ENCODE results near the gene SLC36A3. TPM values are rescaled to one million over a fixed set of nuclear protein-coding genes. Genes with fewer than 3 reads are reported as not detected.
"Not testable (repeated sequence)": the region's sequence is repeated elsewhere in the genome, so short reads cannot be mapped to it uniquely, and the experiment has no call there.

The SLC36A3 gene
- total RNA-seq, 2 donors from 2014 or later, result not detected

DNA sequence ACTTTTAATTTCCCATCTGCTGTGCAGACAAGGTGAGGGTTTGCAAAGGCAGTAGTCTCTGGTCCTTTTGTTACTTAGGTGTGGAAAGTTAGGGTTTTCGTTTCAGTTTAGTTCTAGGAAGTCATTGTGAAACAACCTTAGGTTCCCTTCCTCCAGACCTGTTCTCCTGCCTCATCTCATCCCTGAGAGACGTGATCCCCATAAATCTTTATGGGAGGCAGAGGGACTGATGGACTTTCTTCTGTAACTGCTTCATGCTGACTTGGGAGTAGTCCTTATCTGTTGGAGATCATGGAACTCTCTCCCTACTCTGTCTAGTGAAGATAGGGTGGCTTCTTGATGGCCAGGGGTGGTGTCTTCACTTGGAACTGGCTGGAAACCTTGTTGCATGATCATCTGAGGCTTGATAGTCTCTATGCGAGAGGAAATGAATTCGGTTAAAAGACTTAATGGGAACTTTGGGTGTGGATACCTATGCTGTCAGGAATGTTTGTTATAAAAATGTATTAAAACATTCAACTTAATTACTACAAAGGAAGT lies 57.8 kb downstream of the SLC36A3 start:
- ATAC-seq (no peak), DNase-seq (no peak)
- intact Hi-C loops (cut with DNase I), result no loop called here

DNA sequence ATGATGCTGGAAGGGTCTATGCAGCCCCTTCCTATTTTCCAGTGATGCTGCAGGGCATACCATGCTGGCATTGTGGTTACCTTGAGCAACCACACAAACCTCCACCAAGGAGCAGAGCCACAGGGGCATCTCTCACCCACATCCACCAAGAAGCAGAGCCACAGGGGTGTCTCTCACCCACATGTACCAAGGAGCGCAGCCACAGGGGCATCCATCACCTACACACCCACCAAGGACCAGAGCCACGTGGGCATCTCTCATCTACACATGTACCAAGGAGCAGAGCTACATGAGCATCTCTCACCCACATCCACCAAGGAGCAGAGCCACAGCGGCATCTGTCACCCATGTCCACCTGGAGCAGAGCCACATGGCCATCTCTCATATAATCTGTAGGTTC lies 59.4 kb downstream of the SLC36A3 start:
- intact Hi-C loops (cut with DNase I), result loop anchor here in 1 of 2 donors (5.0 kb wide), 1 partner anchor 117 kb away; no protein-coding TSS in a partner anchor
- no peak for DNase-seq
- no peak for ATAC-seq

DNA sequence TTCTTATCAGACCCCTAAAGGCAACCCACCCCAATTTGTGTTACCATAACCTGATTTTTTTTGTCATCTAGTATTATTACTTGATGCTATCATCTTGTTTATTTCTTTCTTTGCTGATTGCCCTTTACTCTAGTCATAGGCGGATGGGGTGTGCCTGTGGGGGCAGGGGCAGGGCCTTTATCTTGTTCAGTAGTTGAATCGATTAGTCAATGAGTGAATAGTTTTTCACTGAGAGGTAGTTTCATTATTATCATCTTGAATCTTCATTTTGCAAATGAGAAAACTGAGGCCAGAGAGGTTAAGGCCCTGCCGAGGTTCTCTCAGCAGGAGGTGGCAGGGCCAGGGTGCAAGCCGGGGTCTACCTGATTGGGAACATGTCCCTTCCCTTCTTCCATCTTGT lies 60.0 kb downstream of the SLC36A3 start:
- intact Hi-C loops (cut with DNase I), result loop anchor here in 1 of 2 donors (5.0 kb wide), 1 partner anchor 116 kb away; no protein-coding TSS in a partner anchor
- ATAC-seq, result no peak

DNA sequence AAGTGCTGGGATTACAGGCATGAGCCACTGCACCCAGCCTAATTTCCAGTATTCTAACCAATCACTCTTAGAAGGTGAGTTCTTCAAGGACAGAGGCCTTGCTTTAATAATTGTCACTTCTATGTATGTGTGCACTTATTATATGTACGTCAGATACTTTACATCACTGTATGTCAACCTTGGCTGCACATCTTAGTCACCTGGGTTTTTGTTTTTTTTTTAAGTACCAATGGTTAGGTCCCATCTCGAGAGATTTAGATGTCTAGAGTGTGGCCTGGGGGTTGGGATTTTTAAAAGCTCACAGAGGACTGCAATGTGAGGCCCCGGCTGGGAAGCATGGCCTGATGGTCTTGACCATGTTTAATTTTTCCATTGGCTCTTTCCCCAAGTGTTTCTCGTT lies 60.4 kb downstream of the SLC36A3 start:
- ATAC-seq, result no peak
- intact Hi-C loops (cut with DNase I), result loop anchor here in 1 of 2 donors (5.0 kb wide), 1 partner anchor 116 kb away; no protein-coding TSS in a partner anchor
- no peak for DNase-seq

More for the DNA sequence above, 60.0 kb downstream of the SLC36A3 start:
- DNase-seq, result no peak

DNA sequence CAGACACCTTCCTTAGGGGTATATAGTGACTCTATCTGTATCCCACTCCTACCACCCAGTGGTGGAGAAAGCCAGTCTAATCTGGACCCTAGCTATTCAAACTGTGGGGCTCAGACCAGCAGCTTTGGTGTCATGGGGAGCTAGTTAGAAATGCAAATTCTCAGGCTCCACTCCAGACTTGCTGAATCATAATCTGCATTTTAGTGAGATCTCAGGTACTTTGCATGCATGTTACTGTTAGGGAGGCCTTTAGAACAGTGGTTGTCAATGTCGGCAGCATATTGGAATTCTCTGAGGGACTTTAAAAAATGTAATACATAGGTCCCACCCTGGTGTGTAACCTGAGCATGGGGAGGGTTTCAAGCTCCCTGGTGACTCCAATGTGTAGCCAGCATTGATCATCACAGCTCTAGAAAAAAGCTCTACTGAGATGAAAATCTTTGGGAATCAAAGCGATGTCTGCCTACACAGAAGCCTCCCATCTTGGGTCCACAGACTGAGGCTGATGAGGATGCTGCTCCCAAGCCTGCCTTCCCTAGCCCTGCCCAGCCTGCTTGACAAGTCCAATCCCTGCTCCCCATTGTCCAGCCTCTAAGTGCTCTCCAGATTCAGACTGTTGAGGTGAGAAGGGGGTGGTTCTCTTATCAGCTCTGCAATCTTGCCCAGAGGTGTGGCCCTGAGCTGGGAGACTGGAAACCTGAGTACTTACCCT lies 62.5 kb downstream of the SLC36A3 start:
- intact Hi-C loops (cut with DNase I), result loop anchor here in 1 of 2 donors (5.0 kb wide), 1 partner anchor 114 kb away; no protein-coding TSS in a partner anchor
- no peak for DNase-seq
- ATAC-seq, result no peak

DNA sequence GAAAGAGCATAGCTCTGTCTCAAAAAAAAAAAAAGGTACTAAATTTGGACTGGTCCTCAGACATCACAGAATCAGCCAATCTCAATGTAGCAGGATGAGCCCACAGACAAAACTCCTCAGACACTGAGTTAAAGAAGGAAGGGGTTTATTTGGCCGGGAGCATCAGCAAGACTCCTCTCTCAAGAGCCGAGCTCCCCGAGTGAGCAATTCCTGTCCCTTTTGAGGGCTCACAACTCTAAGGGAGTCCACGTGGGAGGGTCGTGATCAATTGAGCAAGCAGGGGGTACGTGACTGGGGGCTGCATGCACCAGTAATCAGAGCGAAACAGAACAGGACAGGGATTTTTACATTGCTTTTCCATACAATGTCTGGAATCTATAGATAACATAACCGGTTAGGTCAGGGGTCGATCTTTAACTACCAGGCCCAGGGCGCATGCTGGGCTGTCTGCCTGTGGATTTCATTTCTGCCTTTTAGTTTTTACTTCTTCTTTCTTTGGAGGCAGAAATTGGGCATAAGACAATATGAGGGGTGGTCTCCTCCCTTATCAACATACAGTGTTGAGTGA lies 63.2 kb downstream of the SLC36A3 start:
- not testable (repeated sequence) for ATAC-seq, DNase-seq
- intact Hi-C loops (cut with DNase I), result loop anchor here in 1 of 2 donors (5.0 kb wide), 1 partner anchor 113 kb away; no protein-coding TSS in a partner anchor

DNA sequence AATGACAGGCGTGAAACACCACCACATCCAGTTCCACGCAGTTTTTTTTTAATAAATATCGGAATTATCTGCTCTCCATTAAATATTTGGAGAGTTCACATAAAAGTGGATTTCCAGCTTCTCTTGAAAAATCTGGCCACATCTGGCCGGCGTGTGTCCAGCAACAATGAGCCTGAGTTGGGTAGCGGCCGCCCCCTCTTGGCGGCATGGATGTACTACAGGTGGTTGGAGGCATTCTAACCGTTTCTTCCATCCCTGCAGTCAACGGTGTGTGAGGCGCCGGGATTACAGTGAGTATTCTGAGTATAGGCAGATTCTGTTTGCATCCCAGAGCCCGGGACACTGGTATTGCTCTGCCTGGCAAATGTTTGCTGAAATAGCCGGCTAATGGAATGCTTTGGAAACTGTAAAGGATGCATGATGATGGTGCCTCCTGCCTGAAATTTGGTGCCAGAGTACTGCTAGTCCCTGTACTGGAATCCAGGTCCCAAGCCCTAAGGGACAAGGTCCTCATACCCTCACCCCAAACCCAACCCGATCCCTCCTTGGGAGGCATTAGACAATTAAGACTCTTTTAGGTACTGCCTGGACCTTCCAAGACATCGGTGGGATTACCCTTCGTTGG lies 64.2 kb downstream of the SLC36A3 start:
- intact Hi-C loops (cut with DNase I), result loop anchor here (2.0 to 5.0 kb wide), 4 partner anchors 75 to 232 kb away; no protein-coding TSS in a partner anchor
- peak in 1 of 2 donors; percentile 75 for ATAC-seq

DNA sequence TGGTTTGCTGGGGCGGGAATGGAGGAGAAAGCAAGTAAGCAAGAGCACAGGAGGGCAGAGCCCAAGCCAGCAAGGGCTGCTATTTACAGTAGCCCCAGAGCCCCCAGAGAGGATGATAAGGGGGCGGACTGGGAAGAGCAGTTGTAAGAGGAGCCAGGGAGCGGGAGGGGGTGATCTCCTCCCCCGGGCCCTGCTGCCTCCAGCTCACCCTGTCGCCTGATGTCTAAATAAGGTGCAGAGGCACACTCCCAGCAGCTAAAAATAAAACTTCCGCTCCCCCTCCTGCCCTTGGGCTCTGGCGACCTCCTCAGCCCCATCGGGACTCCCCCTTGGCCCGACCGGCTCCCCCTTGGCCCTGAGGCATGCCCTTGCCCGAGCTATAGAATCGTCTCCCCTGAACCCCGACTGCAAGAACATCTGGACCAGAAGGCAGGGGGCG lies 65.2 kb downstream of the SLC36A3 start:
- intact Hi-C loops (cut with DNase I), result loop anchor here (2.0 to 5.0 kb wide), 4 partner anchors 74 to 231 kb away; no protein-coding TSS in a partner anchor
- DNase-seq, result peak; percentile 64
- ATAC-seq, result peak; percentile 85 to 89

More for the DNA sequence above, 64.2 kb downstream of the SLC36A3 start:
- peak; percentile 85 for DNase-seq

DNA sequence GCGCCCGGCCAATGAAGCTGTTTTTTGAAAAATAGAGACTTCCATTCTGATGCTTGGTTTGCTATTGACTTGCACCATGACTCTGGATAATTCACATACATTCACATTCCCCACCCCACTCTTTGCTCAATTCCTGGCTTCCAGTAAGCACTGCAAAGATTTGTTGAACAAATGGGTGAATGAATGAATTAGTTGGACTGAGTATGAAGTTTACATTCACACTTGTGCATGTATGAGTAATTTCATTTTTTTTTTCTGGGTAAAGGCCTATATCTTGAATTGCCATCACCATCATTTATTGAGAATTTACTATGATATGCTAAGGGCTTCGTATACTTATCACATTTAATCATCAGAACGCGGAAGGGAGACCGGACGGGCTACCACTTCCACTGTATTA lies 65.9 kb downstream of the SLC36A3 start:
- intact Hi-C loops (cut with DNase I), result loop anchor here (2.0 to 5.0 kb wide), 4 partner anchors 73 to 230 kb away; no protein-coding TSS in a partner anchor
- ATAC-seq (no peak), DNase-seq (no peak)

DNA sequence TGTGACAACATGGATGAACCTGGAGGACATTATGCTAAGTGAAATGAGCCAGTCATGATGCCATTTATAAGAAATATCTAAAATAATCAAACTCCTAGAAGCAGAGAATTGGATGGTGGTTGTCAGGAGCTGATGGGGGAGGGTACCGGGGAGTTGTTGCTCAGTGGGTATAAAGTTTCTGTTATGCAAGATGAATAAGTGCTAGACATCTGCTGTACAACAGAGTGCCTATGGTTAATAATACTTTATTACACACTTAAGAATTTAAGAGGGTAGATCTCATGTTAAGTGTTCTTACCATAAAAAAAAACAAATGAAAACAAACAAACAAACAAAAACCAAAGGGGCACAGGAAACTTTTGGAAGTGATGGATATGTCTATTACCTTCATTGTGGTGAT lies 66.7 kb downstream of the SLC36A3 start:
- intact Hi-C loops (cut with DNase I), result loop anchor here (5.0 kb wide), 3 partner anchors 110 to 230 kb away; no protein-coding TSS in a partner anchor
- no peak for DNase-seq
- no peak for ATAC-seq

DNA sequence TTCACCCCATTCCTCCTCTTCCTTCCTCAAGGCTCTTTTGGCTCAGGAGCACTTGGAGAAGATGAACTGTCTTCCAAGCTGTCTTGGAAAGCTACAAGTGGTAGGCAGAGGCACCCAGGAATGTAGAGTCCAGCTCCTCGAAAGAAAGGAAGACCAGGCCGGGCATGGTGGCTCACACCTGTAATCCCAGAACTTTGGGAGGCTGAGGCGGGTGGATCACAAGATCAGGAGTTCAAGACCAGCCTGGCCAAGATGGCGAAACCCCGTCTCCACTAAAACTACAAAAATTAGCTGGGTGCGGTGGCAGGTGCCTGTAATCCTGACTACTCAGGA lies 68.4 kb downstream of the SLC36A3 start:
- DNase-seq, ATAC-seq: not testable (repeated sequence)
- intact Hi-C loops (cut with DNase I), result loop anchor here (5.0 kb wide), 3 partner anchors 108 to 228 kb away; no protein-coding TSS in a partner anchor

DNA sequence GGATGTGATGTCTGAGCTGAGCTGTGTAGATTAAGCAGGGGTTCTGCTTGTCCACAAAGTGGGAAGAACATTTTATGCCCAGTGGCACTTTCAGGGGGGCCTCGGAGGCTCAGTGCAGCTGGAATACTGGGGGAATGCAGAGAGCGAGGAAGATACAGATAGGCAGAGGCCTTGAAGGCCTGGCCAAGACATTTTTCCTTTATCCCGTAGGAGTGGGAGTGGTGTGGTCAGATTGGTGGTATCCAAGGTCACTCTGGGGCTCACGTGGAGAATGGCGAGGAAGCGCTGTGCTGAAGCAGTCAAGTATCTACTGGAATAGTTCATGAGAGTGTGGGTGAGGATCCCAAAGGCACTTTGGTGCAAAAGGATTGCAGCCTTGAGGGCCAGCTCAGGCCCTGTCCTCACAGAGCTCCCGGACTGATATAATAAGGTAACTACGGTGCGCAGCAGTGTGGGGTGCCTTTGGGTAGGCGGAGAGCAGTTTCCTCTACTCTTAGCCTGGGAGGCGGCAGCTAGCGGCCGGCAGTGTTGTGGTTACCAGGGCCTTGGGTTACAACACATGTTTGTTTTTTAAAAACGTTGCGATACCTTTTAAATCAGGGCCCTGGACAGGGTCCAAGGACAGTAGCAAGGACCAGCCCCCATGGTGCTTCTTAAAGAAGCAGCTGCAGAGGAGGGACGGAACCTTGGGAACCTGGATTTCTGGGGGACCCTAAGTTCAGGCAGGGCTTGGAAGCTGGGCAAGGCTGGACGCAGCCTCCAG lies 68.9 kb downstream of the SLC36A3 start:
- DNase-seq (peak; percentile 83), ATAC-seq (peak; percentile 69 to 88)
- intact Hi-C loops (cut with DNase I), result loop anchor here (5.0 kb wide), 3 partner anchors 107 to 227 kb away; no protein-coding TSS in a partner anchor

DNA sequence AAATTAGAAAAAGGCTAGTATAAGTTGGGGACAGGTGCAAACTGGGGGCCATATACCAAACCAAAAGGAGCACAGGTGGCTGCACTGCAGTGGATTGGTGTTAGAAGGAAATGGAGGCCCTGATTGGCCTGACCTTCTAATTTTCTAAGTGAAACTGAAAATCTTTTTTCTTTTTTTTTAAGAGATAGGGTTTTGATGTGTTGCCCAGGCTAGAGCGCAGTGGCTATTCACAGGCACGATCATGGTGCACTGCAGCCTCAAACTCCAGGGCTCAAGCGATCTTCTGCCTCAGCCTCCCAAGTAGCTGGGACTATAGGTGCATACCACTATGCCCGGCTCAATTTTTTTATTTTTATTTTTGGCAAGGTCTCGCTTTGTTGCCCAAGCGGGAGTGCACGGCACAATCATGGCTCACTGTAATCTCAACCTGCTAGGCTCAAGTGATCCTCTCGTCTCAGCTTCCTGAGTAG lies 69.9 kb downstream of the SLC36A3 start:
- intact Hi-C loops (cut with DNase I), result no loop called here
- DNase-seq (no peak), ATAC-seq (no peak)

DNA sequence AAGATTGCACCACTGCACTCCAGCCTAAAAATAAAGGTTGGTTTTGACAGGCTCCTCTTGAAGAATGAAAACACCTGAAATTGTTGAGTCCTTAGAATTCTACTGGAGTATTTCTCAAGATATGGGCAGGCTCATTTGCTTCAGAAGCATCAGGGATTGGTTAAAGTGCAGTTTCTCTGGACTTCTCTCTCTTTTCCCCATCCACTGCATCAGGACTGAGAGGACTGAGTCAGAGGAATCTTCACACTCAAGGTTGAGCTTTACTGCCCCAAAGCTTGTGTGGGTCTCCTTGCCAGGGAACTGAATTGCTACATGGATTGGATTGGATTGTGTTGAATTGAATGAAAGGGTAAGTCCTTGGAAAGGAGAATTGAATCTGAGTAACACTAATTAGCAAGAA lies 72.2 kb downstream of the SLC36A3 start:
- no peak for DNase-seq
- intact Hi-C loops (cut with DNase I), result no loop called here
- ATAC-seq, result no peak

DNA sequence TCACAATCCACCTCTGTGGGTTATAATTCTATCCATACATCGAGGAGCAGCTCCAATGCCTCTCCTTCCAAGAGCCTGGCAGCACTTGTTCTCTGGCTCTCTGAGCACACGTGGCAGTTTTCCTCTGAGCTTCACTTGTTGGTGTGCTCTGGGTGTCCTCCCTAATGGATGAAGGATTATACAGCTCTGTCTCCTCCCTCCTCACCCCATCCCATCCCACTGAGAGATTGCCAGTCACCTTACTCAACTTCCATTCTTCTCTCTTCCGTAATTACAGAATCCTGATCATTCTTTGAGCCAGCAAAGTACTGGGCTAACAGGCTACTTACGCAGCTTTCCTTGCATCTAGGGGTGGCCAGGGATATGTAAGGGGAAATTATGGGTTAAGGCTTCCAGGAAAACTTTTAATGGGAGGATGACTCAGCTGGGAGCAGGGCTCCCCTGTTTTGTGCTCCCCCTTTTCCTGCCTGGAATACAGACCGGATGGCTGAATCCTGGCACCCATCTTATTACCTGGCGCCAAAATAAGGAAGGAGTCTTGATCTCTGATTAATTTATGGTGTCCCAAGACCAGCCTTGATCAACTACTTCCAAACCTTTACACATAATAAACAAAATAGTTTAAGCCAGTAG lies 73.4 kb downstream of the SLC36A3 start:
- intact Hi-C loops (cut with DNase I), result no loop called here
- no peak for DNase-seq
- no peak for ATAC-seq

DNA sequence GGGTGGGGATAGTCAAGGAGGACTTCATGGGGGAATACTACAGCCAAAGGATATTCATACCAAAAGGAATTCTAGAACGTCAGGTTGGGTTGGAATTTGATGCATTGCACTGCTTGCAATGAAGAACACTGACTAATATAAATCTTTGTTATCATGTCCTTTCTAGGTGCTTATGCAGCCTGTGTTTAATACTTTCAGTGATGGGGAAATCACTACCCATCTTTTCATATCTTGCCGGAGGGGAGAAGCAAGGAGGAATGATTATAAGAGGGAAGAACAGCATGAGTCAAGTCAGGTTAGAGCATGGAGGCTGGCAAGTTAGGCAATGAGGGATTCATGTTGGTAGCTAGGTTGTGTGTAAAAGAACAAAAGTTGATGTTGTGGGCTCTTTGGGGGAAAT lies 74.6 kb downstream of the SLC36A3 start:
- no peak for ATAC-seq
- intact Hi-C loops (cut with DNase I), result no loop called here
- no peak for DNase-seq

DNA sequence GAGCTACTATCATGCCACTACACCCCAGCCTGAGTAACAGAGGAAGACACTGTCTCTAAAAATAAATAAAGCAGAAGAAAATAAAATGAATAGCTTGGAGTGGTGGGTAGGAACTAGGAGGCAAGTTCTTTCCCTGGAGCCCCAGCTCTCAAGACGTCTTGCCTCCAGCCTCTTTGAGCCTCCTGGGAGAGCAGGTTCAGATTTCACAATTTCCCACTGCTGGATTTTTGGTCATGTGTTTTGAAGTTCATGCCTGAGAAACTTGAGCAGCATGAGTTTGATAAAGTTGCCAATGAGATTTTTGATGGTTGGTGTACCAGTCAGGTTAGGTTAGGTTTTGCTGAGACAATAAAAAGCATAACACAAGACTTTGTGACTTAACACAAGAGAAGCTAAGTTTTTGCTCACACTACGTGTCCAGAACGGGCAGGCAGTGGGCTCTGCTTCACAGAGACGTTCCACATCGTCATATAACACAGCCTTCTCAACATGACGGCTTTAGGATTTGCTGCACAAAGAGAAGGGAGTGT lies 75.6 kb downstream of the SLC36A3 start:
- no peak for ATAC-seq
- DNase-seq, result no peak
- intact Hi-C loops (cut with DNase I), result no loop called here

Data from left cardiac atrium (tissue), 4 donors.